MM.1S (cell line): ENCODE measurements around the gene CNOT4.

ENCODE experiments used
- EZH2 ChIP-seq: fragments of 300-600 bp; sonication (generic); optimal IDR thresholded peaks from 2 replicates; pipeline ENCODE3; 2017; ENCODE audit warnings: low read depth, mild to moderate bottlenecking, antibody characterized with exemption, low read length, mixed read lengths
- TF ChIP-seq, protein P1 (sequence below): fragments of 300-600 bp; sonication (generic); IDR thresholded peaks from 2 replicates; pipeline ENCODE4 v1.5.1; 2016; ENCODE audit warnings: antibody characterized with exemption, low read length, mixed read lengths

DNA sequence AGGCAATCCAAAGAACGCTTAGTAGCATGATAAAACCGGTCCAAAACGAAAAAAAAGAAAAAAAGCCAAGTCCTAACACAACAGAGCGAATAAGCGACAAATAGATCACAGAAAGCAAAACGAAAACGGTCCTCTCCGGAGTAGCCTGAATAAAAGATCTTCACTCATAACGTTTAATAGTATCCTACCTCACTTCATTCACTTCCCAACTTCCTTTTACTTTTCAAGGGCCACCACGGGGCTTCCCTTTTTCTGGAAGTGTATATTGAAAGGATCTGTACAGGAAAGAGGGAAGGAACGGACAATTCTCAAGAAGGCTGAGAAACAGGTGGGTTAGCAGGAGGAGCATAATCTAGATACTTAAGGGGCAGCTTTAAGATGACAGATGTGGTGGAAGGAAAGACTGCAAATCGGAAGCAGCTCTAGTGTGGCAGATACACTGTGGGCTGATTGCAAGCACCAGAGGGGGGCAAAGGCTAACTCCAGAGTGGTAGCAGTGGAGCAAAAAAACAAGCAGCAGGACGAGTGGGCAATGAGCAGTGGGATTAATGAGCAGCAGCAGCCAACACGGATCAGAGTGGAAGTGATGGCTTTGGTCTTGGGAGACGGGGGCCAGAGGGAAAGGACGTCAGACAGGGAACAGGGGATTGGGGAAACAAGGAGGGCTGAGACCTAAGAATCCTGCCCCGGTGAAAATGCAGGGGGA, 866 bp downstream of the CNOT4 start:
- TF ChIP-seq, protein P1, sequence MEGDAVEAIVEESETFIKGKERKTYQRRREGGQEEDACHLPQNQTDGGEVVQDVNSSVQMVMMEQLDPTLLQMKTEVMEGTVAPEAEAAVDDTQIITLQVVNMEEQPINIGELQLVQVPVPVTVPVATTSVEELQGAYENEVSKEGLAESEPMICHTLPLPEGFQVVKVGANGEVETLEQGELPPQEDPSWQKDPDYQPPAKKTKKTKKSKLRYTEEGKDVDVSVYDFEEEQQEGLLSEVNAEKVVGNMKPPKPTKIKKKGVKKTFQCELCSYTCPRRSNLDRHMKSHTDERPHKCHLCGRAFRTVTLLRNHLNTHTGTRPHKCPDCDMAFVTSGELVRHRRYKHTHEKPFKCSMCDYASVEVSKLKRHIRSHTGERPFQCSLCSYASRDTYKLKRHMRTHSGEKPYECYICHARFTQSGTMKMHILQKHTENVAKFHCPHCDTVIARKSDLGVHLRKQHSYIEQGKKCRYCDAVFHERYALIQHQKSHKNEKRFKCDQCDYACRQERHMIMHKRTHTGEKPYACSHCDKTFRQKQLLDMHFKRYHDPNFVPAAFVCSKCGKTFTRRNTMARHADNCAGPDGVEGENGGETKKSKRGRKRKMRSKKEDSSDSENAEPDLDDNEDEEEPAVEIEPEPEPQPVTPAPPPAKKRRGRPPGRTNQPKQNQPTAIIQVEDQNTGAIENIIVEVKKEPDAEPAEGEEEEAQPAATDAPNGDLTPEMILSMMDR: no peak
- no peak for TF ChIP-seq EZH2
